Measurements from ENCODE around the gene ENTREP1. TPM values are rescaled to one million over a fixed set of nuclear protein-coding genes. Genes with fewer than 3 reads are reported as not detected.

ENTREP1 gene
- total and polyA plus RNA-seq, 4 donors = 0.07 to 0.33 (median 0.12) TPM

DNA sequence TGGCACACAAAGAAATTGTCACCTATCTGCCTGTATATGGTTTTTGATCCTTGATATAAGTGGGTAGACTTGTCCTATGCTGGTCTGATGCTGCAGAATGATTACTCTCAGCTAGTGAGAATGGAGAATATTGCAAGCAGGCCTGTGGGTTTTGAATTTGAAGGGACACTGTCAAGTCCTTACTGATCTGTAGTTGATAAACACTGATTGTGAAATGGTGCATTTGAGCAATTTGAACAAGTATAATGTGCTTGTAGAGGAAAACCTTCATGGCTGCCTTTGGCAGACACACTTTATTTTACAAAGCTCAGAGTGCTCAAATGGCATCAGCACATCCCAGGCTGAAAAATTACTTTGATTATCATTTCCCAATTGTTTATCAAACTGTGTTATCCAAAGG is 9.3 kb downstream of the ENTREP1 start:
- DNase-seq (ENCODE audit: low spot score) = no peak

DNA sequence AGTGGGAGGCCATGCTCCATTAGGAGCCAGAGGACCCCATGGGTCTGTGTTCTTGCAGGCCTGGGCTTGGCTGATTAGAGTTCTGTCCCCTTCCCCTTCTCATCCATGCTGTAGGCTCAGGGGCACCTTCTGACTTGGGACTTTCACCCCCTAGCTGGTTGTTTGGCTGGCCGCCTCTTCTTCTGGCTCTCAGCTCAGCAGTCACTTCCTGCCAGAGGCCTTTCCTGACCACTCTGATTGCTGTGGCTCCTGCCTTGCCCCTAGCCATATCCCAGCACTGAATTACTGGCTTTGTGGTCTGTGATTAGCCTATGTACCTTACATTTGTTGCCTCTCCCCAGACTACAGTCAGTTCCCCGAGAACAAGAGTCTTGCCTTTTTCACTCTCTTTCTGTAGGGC is 14.6 kb downstream of the ENTREP1 start:
- Histone ChIP-seq H3K9me3 (ENCODE audit: control insufficient read depth in 4 of 4, low read length in 3 of 4) (no peaks in the 10 kb centered on the region), H3K27ac (ENCODE audit: low read depth in 1 of 2, low read length in 2 of 2) (no peak overlapping the region), H3K27me3 (ENCODE audit: control insufficient read depth in 4 of 4, insufficient read depth in 4 of 4, low read length in 3 of 4) (no peaks in the 10 kb centered on the region), H3K9ac (ENCODE audit: low read depth in 1 of 2, low read length in 2 of 2) (no peak overlapping the region), H3K36me3 (ENCODE audit: control insufficient read depth in 4 of 4, insufficient read depth in 3 of 4, low read depth in 1 of 4, low read length in 3 of 4) (no peaks in the 10 kb centered on the region), H3K4me3 (ENCODE audit: low read depth in 1 of 3, low read length in 3 of 3) (no peak overlapping the region), H3K4me1 (ENCODE audit: control insufficient read depth in 4 of 4, insufficient read depth in 4 of 4, low read length in 3 of 4) (no peaks in the 10 kb centered on the region)
- WGBS = 93% methylated on average over 2 of the region's 2 CpGs
- no peak for DNase-seq (ENCODE audit: low spot score)
- TF ChIP-seq FOXA2 (IDR thresholded peaks at IDR 0.05) (no peak), EGR1 (IDR thresholded peaks at IDR 0.05; ENCODE audit: low read depth in 2 of 2) (no peak), HNF4G (IDR thresholded peaks at IDR 0.05) (no peak)
- TF ChIP-seq, protein P1, sequence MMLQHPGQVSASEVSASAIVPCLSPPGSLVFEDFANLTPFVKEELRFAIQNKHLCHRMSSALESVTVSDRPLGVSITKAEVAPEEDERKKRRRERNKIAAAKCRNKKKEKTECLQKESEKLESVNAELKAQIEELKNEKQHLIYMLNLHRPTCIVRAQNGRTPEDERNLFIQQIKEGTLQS (IDR thresholded peaks at IDR 0.05) = no peak
- TF ChIP-seq, protein P2, sequence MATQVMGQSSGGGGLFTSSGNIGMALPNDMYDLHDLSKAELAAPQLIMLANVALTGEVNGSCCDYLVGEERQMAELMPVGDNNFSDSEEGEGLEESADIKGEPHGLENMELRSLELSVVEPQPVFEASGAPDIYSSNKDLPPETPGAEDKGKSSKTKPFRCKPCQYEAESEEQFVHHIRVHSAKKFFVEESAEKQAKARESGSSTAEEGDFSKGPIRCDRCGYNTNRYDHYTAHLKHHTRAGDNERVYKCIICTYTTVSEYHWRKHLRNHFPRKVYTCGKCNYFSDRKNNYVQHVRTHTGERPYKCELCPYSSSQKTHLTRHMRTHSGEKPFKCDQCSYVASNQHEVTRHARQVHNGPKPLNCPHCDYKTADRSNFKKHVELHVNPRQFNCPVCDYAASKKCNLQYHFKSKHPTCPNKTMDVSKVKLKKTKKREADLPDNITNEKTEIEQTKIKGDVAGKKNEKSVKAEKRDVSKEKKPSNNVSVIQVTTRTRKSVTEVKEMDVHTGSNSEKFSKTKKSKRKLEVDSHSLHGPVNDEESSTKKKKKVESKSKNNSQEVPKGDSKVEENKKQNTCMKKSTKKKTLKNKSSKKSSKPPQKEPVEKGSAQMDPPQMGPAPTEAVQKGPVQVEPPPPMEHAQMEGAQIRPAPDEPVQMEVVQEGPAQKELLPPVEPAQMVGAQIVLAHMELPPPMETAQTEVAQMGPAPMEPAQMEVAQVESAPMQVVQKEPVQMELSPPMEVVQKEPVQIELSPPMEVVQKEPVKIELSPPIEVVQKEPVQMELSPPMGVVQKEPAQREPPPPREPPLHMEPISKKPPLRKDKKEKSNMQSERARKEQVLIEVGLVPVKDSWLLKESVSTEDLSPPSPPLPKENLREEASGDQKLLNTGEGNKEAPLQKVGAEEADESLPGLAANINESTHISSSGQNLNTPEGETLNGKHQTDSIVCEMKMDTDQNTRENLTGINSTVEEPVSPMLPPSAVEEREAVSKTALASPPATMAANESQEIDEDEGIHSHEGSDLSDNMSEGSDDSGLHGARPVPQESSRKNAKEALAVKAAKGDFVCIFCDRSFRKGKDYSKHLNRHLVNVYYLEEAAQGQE (IDR thresholded peaks at IDR 0.05) = no peak

More for the DNA sequence above, 9.3 kb downstream of the ENTREP1 start:
- Histone ChIP-seq H3K27me3 (ENCODE audit: control insufficient read depth in 4 of 4, insufficient read depth in 4 of 4, low read length in 3 of 4) (peaks cover 0 to 3% (median 0%) of the 10 kb centered on the region in 4 donors), H3K36me3 (ENCODE audit: control insufficient read depth in 4 of 4, insufficient read depth in 3 of 4, low read depth in 1 of 4, low read length in 3 of 4) (no peaks in the 10 kb centered on the region), H3K9me3 (ENCODE audit: control insufficient read depth in 4 of 4, low read length in 3 of 4) (no peaks in the 10 kb centered on the region), H3K4me3 (ENCODE audit: low read depth in 1 of 3, low read length in 3 of 3) (no peak overlapping the region), H3K4me1 (ENCODE audit: control insufficient read depth in 4 of 4, insufficient read depth in 4 of 4, low read length in 3 of 4) (no peaks in the 10 kb centered on the region), H3K9ac (ENCODE audit: low read depth in 1 of 2, low read length in 2 of 2) (no peak overlapping the region), H3K27ac (ENCODE audit: low read depth in 1 of 2, low read length in 2 of 2) (no peak overlapping the region)
- TF ChIP-seq GABPA (IDR thresholded peaks at IDR 0.05 in 1 of 2, conservative IDR thresholded peaks at IDR 0.05 in 1 of 2) = no peak
- TF ChIP-seq, protein P2 (IDR thresholded peaks at IDR 0.05) = no peak

DNA sequence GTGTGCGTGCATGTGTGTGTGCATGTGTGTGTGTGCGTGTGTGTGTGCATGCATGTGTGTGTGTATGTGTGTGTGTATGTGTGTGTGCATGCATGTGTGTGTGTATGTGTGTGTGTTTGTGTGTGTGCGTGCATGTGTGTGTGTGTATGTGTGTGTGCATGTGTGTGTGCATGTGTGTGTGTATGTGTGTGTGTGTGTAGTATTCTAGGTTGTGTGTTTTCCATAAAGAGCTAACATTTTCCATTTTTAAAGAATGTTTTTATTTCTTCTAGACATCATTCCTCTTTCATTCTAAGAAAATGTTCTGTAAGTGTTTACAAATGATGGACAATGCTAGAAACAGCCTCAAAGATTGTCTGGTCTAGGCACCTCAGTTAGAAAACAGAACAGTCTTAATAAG is 15.6 kb downstream of the ENTREP1 start:
- Histone ChIP-seq H3K4me3 (ENCODE audit: low read depth in 1 of 3, low read length in 3 of 3) (no peak overlapping the region), H3K4me1 (ENCODE audit: control insufficient read depth in 4 of 4, insufficient read depth in 4 of 4, low read length in 3 of 4) (no peaks in the 10 kb centered on the region), H3K9ac (ENCODE audit: low read depth in 1 of 2, low read length in 2 of 2) (no peak overlapping the region), H3K9me3 (ENCODE audit: control insufficient read depth in 4 of 4, low read length in 3 of 4) (no peaks in the 10 kb centered on the region), H3K36me3 (ENCODE audit: control insufficient read depth in 4 of 4, insufficient read depth in 3 of 4, low read depth in 1 of 4, low read length in 3 of 4) (no peaks in the 10 kb centered on the region), H3K27me3 (ENCODE audit: control insufficient read depth in 4 of 4, insufficient read depth in 4 of 4, low read length in 3 of 4) (no peaks in the 10 kb centered on the region), H3K27ac (ENCODE audit: low read depth in 1 of 2, low read length in 2 of 2) (no peak overlapping the region)
- DNase-seq (ENCODE audit: low spot score) = no peak
- TF ChIP-seq, protein P3, sequence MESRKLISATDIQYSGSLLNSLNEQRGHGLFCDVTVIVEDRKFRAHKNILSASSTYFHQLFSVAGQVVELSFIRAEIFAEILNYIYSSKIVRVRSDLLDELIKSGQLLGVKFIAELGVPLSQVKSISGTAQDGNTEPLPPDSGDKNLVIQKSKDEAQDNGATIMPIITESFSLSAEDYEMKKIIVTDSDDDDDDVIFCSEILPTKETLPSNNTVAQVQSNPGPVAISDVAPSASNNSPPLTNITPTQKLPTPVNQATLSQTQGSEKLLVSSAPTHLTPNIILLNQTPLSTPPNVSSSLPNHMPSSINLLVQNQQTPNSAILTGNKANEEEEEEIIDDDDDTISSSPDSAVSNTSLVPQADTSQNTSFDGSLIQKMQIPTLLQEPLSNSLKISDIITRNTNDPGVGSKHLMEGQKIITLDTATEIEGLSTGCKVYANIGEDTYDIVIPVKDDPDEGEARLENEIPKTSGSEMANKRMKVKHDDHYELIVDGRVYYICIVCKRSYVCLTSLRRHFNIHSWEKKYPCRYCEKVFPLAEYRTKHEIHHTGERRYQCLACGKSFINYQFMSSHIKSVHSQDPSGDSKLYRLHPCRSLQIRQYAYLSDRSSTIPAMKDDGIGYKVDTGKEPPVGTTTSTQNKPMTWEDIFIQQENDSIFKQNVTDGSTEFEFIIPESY (IDR thresholded peaks at IDR 0.05) = no peak
- no peak for TF ChIP-seq JUND (IDR thresholded peaks at IDR 0.05)
- no peak for TF ChIP-seq GABPA (IDR thresholded peaks at IDR 0.05 in 1 of 2, conservative IDR thresholded peaks at IDR 0.05 in 1 of 2)
- no peak for TF ChIP-seq RXRA (IDR thresholded peaks at IDR 0.05)
- TF ChIP-seq, protein P4, sequence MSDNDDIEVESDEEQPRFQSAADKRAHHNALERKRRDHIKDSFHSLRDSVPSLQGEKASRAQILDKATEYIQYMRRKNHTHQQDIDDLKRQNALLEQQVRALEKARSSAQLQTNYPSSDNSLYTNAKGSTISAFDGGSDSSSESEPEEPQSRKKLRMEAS (IDR thresholded peaks at IDR 0.05) = no peak
- TF ChIP-seq TAF1 (conservative IDR thresholded peaks at IDR 0.05) = no peak
- no peak for TF ChIP-seq FOXA1 (IDR thresholded peaks at IDR 0.05)
- no peak for TF ChIP-seq HNF4G (IDR thresholded peaks at IDR 0.05)
- WGBS = 33% methylated on average over 3 of the region's 3 CpGs
